Right hindlimb (tissue), 1 donor: ENCODE results near the gene ATXN2.
"Not testable (repeated sequence)": the region's sequence is repeated elsewhere in the genome, so short reads cannot be mapped to it uniquely, and the experiment has no call there.

ENCODE experiments used
- DNase-seq: peaks from one replicate; pipeline ENCODE4 v3.0.0-alpha.2; 2018

ATXN2 gene

GRCh38 chr12:111573476-111573875 lies 25.6 kb downstream of the ATXN2 start:
- no peak for DNase-seq

- no peak for DNase-seq
These were observed 28.8 kb downstream of the ATXN2 start for GRCh38 chr12:111570084-111570961.

- no peak for DNase-seq
These were observed 29.6 kb downstream of the ATXN2 start for GRCh38 chr12:111569363-111570083.

- DNase-seq = not testable (repeated sequence)
These were observed 38.3 kb downstream of the ATXN2 start for GRCh38 chr12:111560844-111561243.

- DNase-seq = no peak
These were observed 41.1 kb downstream of the ATXN2 start for GRCh38 chr12:111558107-111558376.

- DNase-seq = no peak
These were observed 41.6 kb downstream of the ATXN2 start for GRCh38 chr12:111557271-111558106.

GRCh38 chr12:111556676-111557075 lies 42.4 kb downstream of the ATXN2 start:
- no peak for DNase-seq

- DNase-seq = not testable (repeated sequence)
These were observed 43.8 kb downstream of the ATXN2 start for GRCh38 chr12:111555313-111555712.

- DNase-seq = no peak
These were observed 52.2 kb downstream of the ATXN2 start for GRCh38 chr12:111546758-111547383.

GRCh38 chr12:111546171-111546570 lies 52.9 kb downstream of the ATXN2 start:
- no peak for DNase-seq

GRCh38 chr12:111544032-111544431 lies 55.1 kb downstream of the ATXN2 start:
- no peak for DNase-seq

- DNase-seq = no peak
These were observed 66.4 kb downstream of the ATXN2 start for GRCh38 chr12:111532751-111533150.

- DNase-seq = peak; percentile 48
These were observed 69.4 kb downstream of the ATXN2 start for GRCh38 chr12:111529424-111530368.

- DNase-seq = no peak
These were observed 75.4 kb downstream of the ATXN2 start for GRCh38 chr12:111523587-111524167.

GRCh38 chr12:111521801-111522200 lies 77.3 kb downstream of the ATXN2 start:
- no peak for DNase-seq

- DNase-seq = no peak
These were observed 79.2 kb downstream of the ATXN2 start for GRCh38 chr12:111519937-111520336.

- DNase-seq = no peak
These were observed 80.0 kb downstream of the ATXN2 start for GRCh38 chr12:111519083-111519482.

GRCh38 chr12:111507719-111508118 lies 91.4 kb downstream of the ATXN2 start:
- not testable (repeated sequence) for DNase-seq

- not testable (repeated sequence) for DNase-seq
These were observed 91.9 kb downstream of the ATXN2 start for GRCh38 chr12:111507258-111507657.

GRCh38 chr12:111506260-111506659 lies 92.9 kb downstream of the ATXN2 start:
- no peak for DNase-seq

- no peak for DNase-seq
These were observed 93.5 kb downstream of the ATXN2 start for GRCh38 chr12:111505601-111506036.
